CD4-positive, alpha-beta T cell (primary cell): ENCODE measurements around the gene TRAPPC6A. TPM values are rescaled to one million over a fixed set of nuclear protein-coding genes. Genes with fewer than 3 reads are reported as not detected.

ENCODE experiments used
- ATAC-seq: fragments of 200-7000 bp; cut with Tn5 transposase; one replicate; pipeline ENCODE4 v1.10.0; 2022; ENCODE audit warnings: mild to moderate bottlenecking; ENCODE audit not compliant: poor library complexity
- CTCF ChIA-PET: fragments of 350-600 bp; sonication (Branson Sonifier 250); formaldehyde crosslinking; loops from one replicate; lab custom pipeline; 2021; ENCODE audit warnings: antibody characterized with exemption, inconsistent platforms; lab: Charles Lee
- POLR2A ChIA-PET: fragments of 350-600 bp; sonication (Branson Sonifier 250); formaldehyde crosslinking; loops from one replicate; lab custom pipeline; 2021; ENCODE audit warnings: antibody characterized with exemption, inconsistent platforms; lab: Charles Lee
- DNase-seq, 14 experiments: peaks; one replicate each; pipeline ENCODE4 v3.0.0-alpha.2; 2013 to 2020; ENCODE audit warnings: mixed read lengths in 2 of 14
- H3K27ac ChIP-seq, 2 donors: one replicate each; pipeline versions ENCODE4 v1.5.1 to v1.7.0; 2013; ENCODE audit warnings: low read length in 2 of 2, low read depth in 1 of 2, mild to moderate bottlenecking in 1 of 2
- H3K27me3 ChIP-seq, 2 experiments: 1 replicate in 1 of 2; 2 replicates in 1 of 2; pipeline versions ENCODE4 v1.6.1 to v1.7.0; 2013; ENCODE audit warnings: low read length in 2 of 2, control low read depth in 1 of 2, mild to moderate bottlenecking in 1 of 2, moderate library complexity in 1 of 2; ENCODE audit not compliant: insufficient read depth in 2 of 2, control insufficient read depth in 1 of 2
- H3K36me3 ChIP-seq: one replicate; pipeline ENCODE4 v1.6.1; 2013; ENCODE audit warnings: low read length, control low read depth; ENCODE audit not compliant: insufficient read depth
- H3K4me1 ChIP-seq: one replicate; pipeline ENCODE4 v1.6.1; 2013; ENCODE audit warnings: low read length, control low read depth; ENCODE audit not compliant: insufficient read depth
- H3K4me3 ChIP-seq: one replicate; pipeline ENCODE4 v1.5.1; 2013; ENCODE audit warnings: mild to moderate bottlenecking, low read length, moderate library complexity
- H3K9me3 ChIP-seq, 2 experiments: 1 replicate in 1 of 2; 2 replicates in 1 of 2; pipeline versions ENCODE4 v1.6.1 to v1.7.0; 2013; ENCODE audit warnings: low read length in 2 of 2, mild to moderate bottlenecking in 2 of 2, control low read depth in 1 of 2, moderate library complexity in 1 of 2; ENCODE audit not compliant: control insufficient read depth in 1 of 2, insufficient read depth in 1 of 2
- H3K27ac Mint-ChIP-seq: one replicate; pipeline ENCODE4 v1.8.0; 2020; ENCODE audit warnings: mixed read lengths
- H3K27me3 Mint-ChIP-seq: one replicate; pipeline ENCODE4 v1.8.0; 2021; ENCODE audit warnings: mixed read lengths
- H3K36me3 Mint-ChIP-seq: one replicate; pipeline ENCODE4 v1.8.0; 2021; ENCODE audit warnings: low read depth, mixed read lengths
- H3K4me1 Mint-ChIP-seq: one replicate; pipeline ENCODE4 v1.8.0; 2021; ENCODE audit warnings: low read depth, mixed read lengths
- H3K4me3 Mint-ChIP-seq: one replicate; pipeline ENCODE4 v1.8.0; 2020; ENCODE audit warnings: mild to moderate bottlenecking, mixed read lengths
- H3K9me3 Mint-ChIP-seq: one replicate; pipeline ENCODE4 v1.8.0; 2020; ENCODE audit warnings: mixed read lengths
- intact Hi-C, 2 experiments: fragments of 100-400 bp; cut with DNase I in 1 of 2; cut with micrococcal nuclease in 1 of 2; formaldehyde crosslinking; loops; one replicate each; pipeline versions ENCODE4 v1.15.1 to v1.9.0; 2023 to 2025; cut with DNase I, micrococcal nuclease
- total RNA-seq, 174 experiments: library from RNA in 2 of 174; stranded (reverse) in 2 of 174; gene quantifications; one replicate each; pipeline ENCODE4 v1.2.3 and lab custom pipeline; 2021 to 2026
- TF ChIP-seq, protein P1 (sequence below): fragments of 200-600 bp; IDR thresholded peaks from one replicate; pipeline ENCODE4 v1.8.0; 2022; ENCODE audit warnings: antibody characterized with exemption, mild to moderate bottlenecking

Gene TRAPPC6A
- total RNA-seq, 2 experiments from 2014 or later: 32.0 to 38.8 TPM

DNA sequence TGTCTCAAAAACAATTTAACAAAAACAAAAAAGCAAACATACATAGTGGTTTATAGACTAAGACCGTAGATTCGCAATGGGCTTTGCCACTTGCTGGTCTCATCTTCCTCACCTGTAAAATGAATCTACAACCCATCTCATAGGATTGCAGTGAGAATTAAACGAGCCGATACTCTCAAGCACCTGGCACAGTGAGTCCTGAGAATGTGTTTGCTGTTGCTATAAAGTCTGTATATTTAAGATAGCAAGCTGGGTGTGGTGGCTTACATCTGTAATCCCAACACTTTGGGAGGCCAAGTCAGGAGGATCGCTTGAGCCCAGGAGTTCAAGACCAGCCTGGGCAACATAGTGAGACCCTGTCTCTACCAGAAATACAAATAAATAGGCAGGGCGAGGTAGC is 44.7 kb upstream of the TRAPPC6A start:
- no peaks in the 10 kb centered on the region for H3K36me3 Mint-ChIP-seq
- H3K9me3 ChIP-seq: no peaks in the 10 kb centered on the region
- H3K9me3 Mint-ChIP-seq: no peaks in the 10 kb centered on the region
- no peak overlapping the region for H3K27ac ChIP-seq
- no peaks in the 10 kb centered on the region for H3K36me3 ChIP-seq
- no peak for DNase-seq
- ChIA-PET POLR2A (no interaction called here), CTCF (no interaction called here)
- no peaks in the 10 kb centered on the region for H3K4me1 ChIP-seq
- no peak overlapping the region for H3K4me3 ChIP-seq
- H3K27me3 ChIP-seq: peaks cover 8 to 13% of the 10 kb centered on the region in 2 experiments
- ATAC-seq: no peak
- H3K4me1 Mint-ChIP-seq: no peaks in the 10 kb centered on the region
- H3K4me3 Mint-ChIP-seq: no peak overlapping the region
- H3K27ac Mint-ChIP-seq: no peak overlapping the region
- peaks cover 48% of the 10 kb centered on the region for H3K27me3 Mint-ChIP-seq
- intact Hi-C loops: no loop called here
- TF ChIP-seq, protein P1, sequence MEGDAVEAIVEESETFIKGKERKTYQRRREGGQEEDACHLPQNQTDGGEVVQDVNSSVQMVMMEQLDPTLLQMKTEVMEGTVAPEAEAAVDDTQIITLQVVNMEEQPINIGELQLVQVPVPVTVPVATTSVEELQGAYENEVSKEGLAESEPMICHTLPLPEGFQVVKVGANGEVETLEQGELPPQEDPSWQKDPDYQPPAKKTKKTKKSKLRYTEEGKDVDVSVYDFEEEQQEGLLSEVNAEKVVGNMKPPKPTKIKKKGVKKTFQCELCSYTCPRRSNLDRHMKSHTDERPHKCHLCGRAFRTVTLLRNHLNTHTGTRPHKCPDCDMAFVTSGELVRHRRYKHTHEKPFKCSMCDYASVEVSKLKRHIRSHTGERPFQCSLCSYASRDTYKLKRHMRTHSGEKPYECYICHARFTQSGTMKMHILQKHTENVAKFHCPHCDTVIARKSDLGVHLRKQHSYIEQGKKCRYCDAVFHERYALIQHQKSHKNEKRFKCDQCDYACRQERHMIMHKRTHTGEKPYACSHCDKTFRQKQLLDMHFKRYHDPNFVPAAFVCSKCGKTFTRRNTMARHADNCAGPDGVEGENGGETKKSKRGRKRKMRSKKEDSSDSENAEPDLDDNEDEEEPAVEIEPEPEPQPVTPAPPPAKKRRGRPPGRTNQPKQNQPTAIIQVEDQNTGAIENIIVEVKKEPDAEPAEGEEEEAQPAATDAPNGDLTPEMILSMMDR: no peak

DNA sequence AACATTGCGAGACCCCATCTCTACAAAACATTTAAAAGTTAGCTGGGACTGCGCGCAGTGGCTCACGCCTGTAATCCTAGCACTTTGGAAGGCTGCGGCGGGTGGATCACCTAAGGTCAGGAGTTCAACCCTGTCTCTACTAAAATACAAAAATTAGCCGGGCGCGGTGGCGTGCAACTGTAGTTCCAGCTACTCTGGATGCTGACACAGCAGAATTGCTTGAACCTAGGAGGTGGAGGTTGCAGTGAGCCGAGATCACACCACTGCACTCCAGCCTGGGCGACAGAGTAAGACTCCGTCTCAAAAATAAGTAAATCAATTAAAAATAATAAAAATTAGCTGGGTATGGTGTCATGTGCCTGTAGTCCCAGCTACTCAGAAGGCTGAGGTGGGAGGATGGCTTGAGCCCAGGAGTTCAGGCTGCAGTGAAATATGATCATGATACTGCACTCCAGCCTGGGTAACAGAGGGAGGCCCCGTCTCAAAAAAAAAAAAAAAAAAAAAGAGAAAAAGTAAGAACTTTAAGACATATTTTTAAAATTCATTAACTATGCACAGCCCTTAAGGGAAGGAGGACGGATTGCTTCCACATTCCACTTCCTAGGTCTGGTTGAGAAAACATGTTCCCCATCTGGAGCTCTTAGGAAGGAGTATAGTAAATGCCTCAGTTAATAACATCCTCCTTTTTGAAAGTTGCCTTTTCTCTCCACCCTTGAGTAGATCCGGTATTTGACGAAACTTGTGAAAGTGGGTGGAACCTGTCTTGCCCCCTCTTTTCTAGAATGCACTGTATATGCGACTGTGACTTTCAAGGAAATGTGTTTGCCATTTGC is 41.1 kb upstream of the TRAPPC6A start:
- no peaks in the 10 kb centered on the region for H3K36me3 ChIP-seq
- Mint-ChIP-seq H3K27ac (no peak overlapping the region), H3K9me3 (no peaks in the 10 kb centered on the region), H3K4me3 (no peak overlapping the region), H3K27me3 (peaks cover 63% of the 10 kb centered on the region), H3K4me1 (no peaks in the 10 kb centered on the region), H3K36me3 (no peaks in the 10 kb centered on the region)
- H3K4me3 ChIP-seq: no peak overlapping the region
- no peak overlapping the region for H3K27ac ChIP-seq
- intact Hi-C loops: no loop called here
- DNase-seq: no peak
- ChIA-PET POLR2A (no interaction called here), CTCF (no interaction called here)
- peaks cover 5% of the 10 kb centered on the region for H3K4me1 ChIP-seq
- ATAC-seq: no peak
- TF ChIP-seq, protein P1: no peak
- no peaks in the 10 kb centered on the region for H3K9me3 ChIP-seq
- peaks cover 28 to 35% of the 10 kb centered on the region in 2 experiments for H3K27me3 ChIP-seq

DNA sequence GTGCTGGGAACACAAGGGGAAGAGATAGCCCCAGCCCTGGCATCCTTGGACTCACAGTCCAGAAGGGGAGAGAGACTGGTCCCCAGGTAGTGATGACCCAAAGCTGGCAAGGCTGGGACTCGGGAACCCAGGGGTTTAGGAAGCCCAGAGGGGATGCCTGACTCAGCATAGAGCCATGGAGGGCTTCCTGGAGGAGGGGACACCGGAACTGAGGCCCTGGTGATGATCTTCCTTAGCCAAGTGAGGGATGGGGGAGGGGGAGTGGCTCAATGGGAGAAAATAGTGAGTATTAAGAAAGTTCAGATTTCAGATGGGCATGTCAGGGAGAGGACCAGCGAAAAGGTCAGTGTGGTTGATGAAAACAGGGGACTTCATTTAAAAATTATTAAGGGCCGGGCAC is 40.4 kb upstream of the TRAPPC6A start:
- Mint-ChIP-seq H3K36me3 (no peaks in the 10 kb centered on the region), H3K27ac (no peak overlapping the region), H3K27me3 (peaks cover 63% of the 10 kb centered on the region), H3K9me3 (no peaks in the 10 kb centered on the region), H3K4me1 (no peaks in the 10 kb centered on the region), H3K4me3 (no peak overlapping the region)
- ATAC-seq (no peak), DNase-seq (no peak)
- ChIA-PET POLR2A (no interaction called here), CTCF (no interaction called here)
- Histone ChIP-seq H3K9me3 (no peaks in the 10 kb centered on the region), H3K36me3 (no peaks in the 10 kb centered on the region), H3K27me3 (peaks cover 30 to 32% of the 10 kb centered on the region in 2 experiments), H3K4me1 (peaks cover 5% of the 10 kb centered on the region), H3K27ac (no peak overlapping the region), H3K4me3 (no peak overlapping the region)
- TF ChIP-seq, protein P1: no peak
- intact Hi-C loops: no loop called here
